ENCODE data around the gene CA12.

CA12 gene

DNA sequence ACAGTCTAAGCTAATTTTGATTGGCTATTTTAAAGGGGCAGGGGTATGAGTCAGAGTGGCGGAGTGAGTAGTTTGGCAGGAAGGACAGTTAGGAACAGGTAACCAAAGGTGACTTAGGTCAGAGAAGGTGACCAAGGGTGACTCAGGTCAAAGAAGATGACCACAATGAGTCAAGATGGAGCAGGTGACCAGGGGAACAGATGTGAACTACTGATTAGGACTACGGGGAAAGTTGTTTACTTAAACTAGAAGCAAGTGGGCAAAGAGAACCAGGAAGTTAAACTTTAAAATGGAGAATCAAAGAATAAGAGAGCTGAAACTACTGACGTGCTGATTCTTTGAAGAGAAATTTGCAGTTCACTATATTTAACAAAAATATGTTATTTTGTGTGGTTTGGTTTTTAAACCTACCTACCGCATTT, 14.1 kb upstream of the CA12 start:
- H3K4ac ChIP-seq (ENCODE audit: low read depth in 1 of 2, low read length in 2 of 2), result no peak overlapping the region
- no peak overlapping the region for H3K9ac ChIP-seq (ENCODE audit: low read length)
- no peak for DNase-seq
- H4K91ac ChIP-seq (ENCODE audit: low read length), result no peak overlapping the region
- H3K23ac ChIP-seq (ENCODE audit: low read length in 2 of 2), result no peak overlapping the region
- 57% methylated on average over 2 of the region's 4 CpGs for WGBS
- no peak overlapping the region for H3K4me3 ChIP-seq (ENCODE audit: insufficient read depth in 1 of 2, low read depth in 1 of 2, low read length in 2 of 2)
- H3K27ac ChIP-seq (ENCODE audit: low read length, poor library complexity, severe bottlenecking), result no peak overlapping the region
- no peak overlapping the region for H2BK12ac ChIP-seq (ENCODE audit: low read length in 2 of 2)
- no peak overlapping the region for H2AFZ ChIP-seq (ENCODE audit: low read depth, low read length)
- H2BK15ac ChIP-seq (ENCODE audit: low read depth, poor library complexity, severe bottlenecking), result no peak overlapping the region
- no peaks in the 10 kb centered on the region for H3K79me1 ChIP-seq (replicated peaks; ENCODE audit: low read length, poor library complexity, severe bottlenecking)
- no peak overlapping the region for H3K4me2 ChIP-seq (ENCODE audit: low read length, poor library complexity, severe bottlenecking)
- H2BK120ac ChIP-seq (ENCODE audit: low read depth, low read length), result no peak overlapping the region
- no peak overlapping the region for H3K18ac ChIP-seq (ENCODE audit: low read depth in 1 of 2, low read length in 2 of 2)
- H3K4me1 ChIP-seq (ENCODE audit: control insufficient read depth, insufficient read depth, low read depth, low read length), result no peaks in the 10 kb centered on the region
- H4K8ac ChIP-seq (ENCODE audit: low read length), result no peak overlapping the region
- H2BK5ac ChIP-seq (ENCODE audit: low read depth, low read length, poor library complexity, severe bottlenecking), result no peak overlapping the region
- H3K9me3 ChIP-seq (ENCODE audit: control insufficient read depth, low read length), result no peaks in the 10 kb centered on the region
- no peaks in the 10 kb centered on the region for H3K36me3 ChIP-seq (ENCODE audit: control insufficient read depth in 1 of 2, insufficient read depth in 2 of 2, low read depth in 1 of 2, low read length in 2 of 2)
- no peak overlapping the region for H3K14ac ChIP-seq (ENCODE audit: low read length in 2 of 2)
- H2AK5ac ChIP-seq (ENCODE audit: low read length, severe bottlenecking), result no peak overlapping the region
- H3K27me3 ChIP-seq (ENCODE audit: control insufficient read depth in 1 of 2, insufficient read depth in 1 of 2, low read length in 2 of 2), result no peaks in the 10 kb centered on the region

DNA sequence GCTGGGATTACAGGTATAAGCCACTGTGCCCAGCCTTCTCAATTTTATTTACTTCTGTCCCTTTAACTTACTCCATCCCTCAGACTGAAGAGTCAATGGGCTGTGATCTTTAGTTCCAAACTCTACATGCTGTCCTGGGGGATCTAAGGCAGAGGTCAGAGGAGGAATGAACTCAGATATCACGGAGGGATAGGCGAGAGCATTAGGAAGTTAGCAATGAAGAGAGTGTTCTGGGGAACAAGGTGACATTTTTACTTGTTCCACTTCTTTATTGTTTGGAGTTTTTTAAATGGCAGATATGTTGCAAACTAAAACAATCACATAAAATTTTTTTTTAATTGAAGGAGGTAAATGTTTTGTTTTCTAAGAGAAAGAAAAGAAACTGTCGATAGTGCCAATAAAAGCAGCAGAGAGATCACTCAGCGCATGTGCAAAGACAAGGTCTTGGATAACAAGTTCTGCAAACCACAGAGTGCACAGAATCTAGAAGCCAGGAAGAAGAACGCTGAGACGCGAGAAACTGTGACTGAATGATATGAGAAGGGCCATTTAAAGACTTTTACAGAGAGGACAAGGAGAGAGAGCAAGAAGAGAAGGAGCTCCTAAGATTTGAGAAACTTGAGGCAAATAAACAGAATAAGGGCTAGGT, 10.8 kb upstream of the CA12 start:
- Histone ChIP-seq H3K27me3 (ENCODE audit: control insufficient read depth in 1 of 2, insufficient read depth in 1 of 2, low read length in 2 of 2) (no peaks in the 10 kb centered on the region), H3K4me2 (ENCODE audit: low read length, poor library complexity, severe bottlenecking) (no peak overlapping the region), H3K4ac (ENCODE audit: low read depth in 1 of 2, low read length in 2 of 2) (no peak overlapping the region), H3K14ac (ENCODE audit: low read length in 2 of 2) (no peak overlapping the region), H3K36me3 (ENCODE audit: control insufficient read depth in 1 of 2, insufficient read depth in 2 of 2, low read depth in 1 of 2, low read length in 2 of 2) (no peaks in the 10 kb centered on the region), H3K9ac (ENCODE audit: low read length) (no peak overlapping the region), H2BK120ac (ENCODE audit: low read depth, low read length) (no peak overlapping the region), H3K4me3 (ENCODE audit: insufficient read depth in 1 of 2, low read depth in 1 of 2, low read length in 2 of 2) (no peak overlapping the region), H2AFZ (ENCODE audit: low read depth, low read length) (no peak overlapping the region), H3K4me1 (ENCODE audit: control insufficient read depth, insufficient read depth, low read depth, low read length) (no peaks in the 10 kb centered on the region), H4K91ac (ENCODE audit: low read length) (no peak overlapping the region), H4K8ac (ENCODE audit: low read length) (no peak overlapping the region), H3K18ac (ENCODE audit: low read depth in 1 of 2, low read length in 2 of 2) (no peak overlapping the region), H3K79me1 (replicated peaks; ENCODE audit: low read length, poor library complexity, severe bottlenecking) (no peaks in the 10 kb centered on the region), H3K9me3 (ENCODE audit: control insufficient read depth, low read length) (no peaks in the 10 kb centered on the region), H2BK5ac (ENCODE audit: low read depth, low read length, poor library complexity, severe bottlenecking) (no peak overlapping the region), H2AK5ac (ENCODE audit: low read length, severe bottlenecking) (no peak overlapping the region), H2BK15ac (ENCODE audit: low read depth, poor library complexity, severe bottlenecking) (no peak overlapping the region), H3K27ac (ENCODE audit: low read length, poor library complexity, severe bottlenecking) (no peak overlapping the region), H2BK12ac (ENCODE audit: low read length in 2 of 2) (no peak overlapping the region), H3K23ac (ENCODE audit: low read length in 2 of 2) (no peak overlapping the region)
- WGBS, result 85% methylated on average over 7 of the region's 7 CpGs
- no peak for DNase-seq

DNA sequence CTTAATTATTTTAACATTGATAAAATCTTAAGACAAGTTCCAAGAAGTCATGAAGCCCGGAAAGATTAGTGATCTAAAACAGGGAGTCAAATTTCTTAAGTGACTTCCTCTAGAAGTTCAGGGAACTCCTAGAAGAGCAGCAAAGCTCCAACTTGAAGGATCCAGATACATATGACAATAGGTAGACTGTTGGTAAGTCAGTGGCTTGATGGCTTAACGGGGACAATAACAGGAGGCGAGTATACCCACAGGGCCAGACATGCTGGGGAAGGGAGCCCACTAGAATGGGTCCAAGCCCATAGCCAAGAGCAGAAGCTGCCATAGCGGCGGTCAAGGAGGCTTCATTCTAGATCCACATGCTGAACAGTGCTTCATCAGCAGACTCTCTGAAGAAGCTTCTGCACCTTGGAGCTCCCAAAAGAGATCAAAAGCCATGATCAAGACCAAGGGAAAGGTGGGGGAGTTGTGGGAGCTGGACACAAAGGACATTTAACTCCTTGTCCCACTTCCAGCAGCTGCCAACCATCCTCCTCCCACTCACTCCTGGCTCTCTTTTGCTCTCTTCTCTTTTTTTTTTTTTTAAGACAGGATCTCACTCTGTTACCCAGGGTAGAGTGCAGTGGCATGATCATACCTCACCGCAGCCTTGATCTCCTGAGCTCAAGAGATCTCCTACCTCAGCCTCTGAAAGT, 10.2 kb upstream of the CA12 start:
- Histone ChIP-seq H3K27me3 (ENCODE audit: control insufficient read depth in 1 of 2, insufficient read depth in 1 of 2, low read length in 2 of 2) (no peaks in the 10 kb centered on the region), H3K4me3 (ENCODE audit: insufficient read depth in 1 of 2, low read depth in 1 of 2, low read length in 2 of 2) (no peak overlapping the region), H3K23ac (ENCODE audit: low read length in 2 of 2) (no peak overlapping the region), H2BK12ac (ENCODE audit: low read length in 2 of 2) (no peak overlapping the region), H4K91ac (ENCODE audit: low read length) (no peak overlapping the region), H2BK120ac (ENCODE audit: low read depth, low read length) (no peak overlapping the region), H3K79me1 (replicated peaks; ENCODE audit: low read length, poor library complexity, severe bottlenecking) (no peaks in the 10 kb centered on the region), H2AFZ (ENCODE audit: low read depth, low read length) (no peak overlapping the region), H3K4ac (ENCODE audit: low read depth in 1 of 2, low read length in 2 of 2) (no peak overlapping the region), H2AK5ac (ENCODE audit: low read length, severe bottlenecking) (no peak overlapping the region), H3K4me1 (ENCODE audit: control insufficient read depth, insufficient read depth, low read depth, low read length) (no peaks in the 10 kb centered on the region), H3K18ac (ENCODE audit: low read depth in 1 of 2, low read length in 2 of 2) (no peak overlapping the region), H4K8ac (ENCODE audit: low read length) (no peak overlapping the region), H3K14ac (ENCODE audit: low read length in 2 of 2) (no peak overlapping the region), H3K9me3 (ENCODE audit: control insufficient read depth, low read length) (no peaks in the 10 kb centered on the region), H3K36me3 (ENCODE audit: control insufficient read depth in 1 of 2, insufficient read depth in 2 of 2, low read depth in 1 of 2, low read length in 2 of 2) (no peaks in the 10 kb centered on the region), H3K9ac (ENCODE audit: low read length) (no peak overlapping the region), H3K4me2 (ENCODE audit: low read length, poor library complexity, severe bottlenecking) (no peak overlapping the region), H3K27ac (ENCODE audit: low read length, poor library complexity, severe bottlenecking) (no peak overlapping the region), H2BK15ac (ENCODE audit: low read depth, poor library complexity, severe bottlenecking) (no peak overlapping the region), H2BK5ac (ENCODE audit: low read depth, low read length, poor library complexity, severe bottlenecking) (no peak overlapping the region)
- 90% methylated on average over 6 of the region's 6 CpGs for WGBS
- DNase-seq, result no peak

GRCh38 chr15:63390689-63391088, 9.0 kb upstream of the CA12 start:
- Histone ChIP-seq H3K23ac (ENCODE audit: low read length in 2 of 2) (no peak overlapping the region), H2BK120ac (ENCODE audit: low read depth, low read length) (no peak overlapping the region), H3K14ac (ENCODE audit: low read length in 2 of 2) (no peak overlapping the region), H3K27me3 (ENCODE audit: control insufficient read depth in 1 of 2, insufficient read depth in 1 of 2, low read length in 2 of 2) (no peaks in the 10 kb centered on the region), H3K4me3 (ENCODE audit: insufficient read depth in 1 of 2, low read depth in 1 of 2, low read length in 2 of 2) (no peak overlapping the region), H2AFZ (ENCODE audit: low read depth, low read length) (no peak overlapping the region), H4K91ac (ENCODE audit: low read length) (no peak overlapping the region), H3K18ac (ENCODE audit: low read depth in 1 of 2, low read length in 2 of 2) (no peak overlapping the region), H3K79me1 (replicated peaks; ENCODE audit: low read length, poor library complexity, severe bottlenecking) (no peaks in the 10 kb centered on the region), H4K8ac (ENCODE audit: low read length) (no peak overlapping the region), H3K4me2 (ENCODE audit: low read length, poor library complexity, severe bottlenecking) (no peak overlapping the region), H2BK12ac (ENCODE audit: low read length in 2 of 2) (no peak overlapping the region), H3K9me3 (ENCODE audit: control insufficient read depth, low read length) (no peaks in the 10 kb centered on the region), H3K4me1 (ENCODE audit: control insufficient read depth, insufficient read depth, low read depth, low read length) (no peaks in the 10 kb centered on the region), H2BK5ac (ENCODE audit: low read depth, low read length, poor library complexity, severe bottlenecking) (no peak overlapping the region), H2AK5ac (ENCODE audit: low read length, severe bottlenecking) (no peak overlapping the region), H3K36me3 (ENCODE audit: control insufficient read depth in 1 of 2, insufficient read depth in 2 of 2, low read depth in 1 of 2, low read length in 2 of 2) (no peaks in the 10 kb centered on the region), H3K27ac (ENCODE audit: low read length, poor library complexity, severe bottlenecking) (no peak overlapping the region), H2BK15ac (ENCODE audit: low read depth, poor library complexity, severe bottlenecking) (no peak overlapping the region), H3K4ac (ENCODE audit: low read depth in 1 of 2, low read length in 2 of 2) (no peak overlapping the region), H3K9ac (ENCODE audit: low read length) (no peak overlapping the region)
- no peak for DNase-seq
- 81% methylated on average over 3 of the region's 3 CpGs for WGBS

All from mesenchymal stem cell (in vitro differentiated cells and primary cell).